Tibial nerve (tissue), 4 donors: Measurements from ENCODE around the gene FSTL4.

ENCODE experiments used
- CTCF ChIP-seq, 5 experiments: fragments of 200-600 bp in 3 of 5; fragments of 450-650 bp in 2 of 5; sonication (generic) in 3 of 5; IDR thresholded peaks; one replicate each; pipeline ENCODE4 v1.5.1; 2016 to 2019; ENCODE audit warnings: antibody characterized with exemption in 5 of 5, mild to moderate bottlenecking in 3 of 5, moderate library complexity in 2 of 5
- EP300 ChIP-seq, 2 donors: sonication (generic); formaldehyde crosslinking; IDR thresholded peaks; one replicate each; pipeline ENCODE4 v1.6.1; 2017; ENCODE audit warnings: antibody characterized with exemption in 2 of 2, mild to moderate bottlenecking in 1 of 2

- no peak for TF ChIP-seq EP300 (IDR thresholded peaks at IDR 0.05)
- TF ChIP-seq CTCF (IDR thresholded peaks at IDR 0.05) = no peak
These were observed 223.2 kb downstream of the FSTL4 start for GRCh38 chr5:133389066-133389590.
